HG03280 (cell line): ENCODE data around the gene SHROOM1.
"Not testable (repeated sequence)": the region's sequence is repeated elsewhere in the genome, so short reads cannot be mapped to it uniquely, and the experiment has no call there.

Experiments used
- ATAC-seq: cut with Tn5 transposase; IDR thresholded peaks from one replicate; pipeline ENCODE4 v1.9.1; 2021; ENCODE audit warnings: mild to moderate bottlenecking, moderate library complexity; ENCODE audit not compliant: unreplicated experiment

The SHROOM1 gene

GRCh38 chr5:132830436-132831094 lies at the start of gene SHROOM1:
Gene SHROOM1 (minus strand): TSS chr5:132830647. CDS start chr5:132826140, 4,507 bp downstream.
- peak; percentile 78 for ATAC-seq

- no peak for ATAC-seq
These were observed 47.5 kb upstream of the SHROOM1 start for GRCh38 chr5:132877938-132878337.

- no peak for ATAC-seq
These were observed 47.0 kb upstream of the SHROOM1 start for GRCh38 chr5:132877466-132877865.

GRCh38 chr5:132876020-132876759 lies 45.7 kb upstream of the SHROOM1 start:
- ATAC-seq: no peak

- no peak for ATAC-seq
These were observed 43.5 kb upstream of the SHROOM1 start for GRCh38 chr5:132873930-132874271.

GRCh38 chr5:132873119-132873929 lies 42.9 kb upstream of the SHROOM1 start, which contains the start of gene LEAP2:
Gene LEAP2 (plus strand): TSS chr5:132873668. CDS start chr5:132873695, 27 bp downstream.
- ATAC-seq: no peak

- no peak for ATAC-seq
These were observed 42.3 kb upstream of the SHROOM1 start for GRCh38 chr5:132872788-132873118.

- ATAC-seq: no peak
These were observed 41.2 kb upstream of the SHROOM1 start for GRCh38 chr5:132871459-132872284.

GRCh38 chr5:132870801-132871200 lies 40.4 kb upstream of the SHROOM1 start:
- no peak for ATAC-seq

GRCh38 chr5:132868754-132869153 lies 38.3 kb upstream of the SHROOM1 start:
- no peak for ATAC-seq

GRCh38 chr5:132867046-132867451 lies 36.6 kb upstream of the SHROOM1 start:
- peak; percentile 22 for ATAC-seq

GRCh38 chr5:132866342-132867045 lies 36.0 kb upstream of the SHROOM1 start, which contains the start of the genes GDF9 and UQCRQ:
Gene GDF9 (minus strand): TSS chr5:132866469. CDS start chr5:132864533, 1,936 bp downstream.
Gene UQCRQ (plus strand): TSS chr5:132866642. CDS start chr5:132866882, 240 bp downstream.
- peak; percentile 99 for ATAC-seq

GRCh38 chr5:132865668-132866341 lies 35.4 kb upstream of the SHROOM1 start:
- ATAC-seq: peak; percentile 26

GRCh38 chr5:132860742-132861141 lies 30.3 kb upstream of the SHROOM1 start:
- no peak for ATAC-seq

- no peak for ATAC-seq
These were observed 29.5 kb upstream of the SHROOM1 start for GRCh38 chr5:132859889-132860437.

GRCh38 chr5:132856011-132856410 lies 25.6 kb upstream of the SHROOM1 start:
- no peak for ATAC-seq

- not testable (repeated sequence) for ATAC-seq
These were observed 24.5 kb upstream of the SHROOM1 start for GRCh38 chr5:132854992-132855391.

GRCh38 chr5:132854301-132854700 lies 23.9 kb upstream of the SHROOM1 start:
- no peak for ATAC-seq

GRCh38 chr5:132853790-132854189 lies 23.3 kb upstream of the SHROOM1 start:
- no peak for ATAC-seq
